Raji (cell line): Measurements from ENCODE around the gene POU5F1.

Source experiments
- POLR2A ChIP-seq: IDR thresholded peaks from 2 replicates; pipeline ENCODE4 v1.6.1; 2011; ENCODE audit warnings: low read depth, low read length, control low read depth; ENCODE audit not compliant: insufficient read depth

POU5F1 gene

DNA sequence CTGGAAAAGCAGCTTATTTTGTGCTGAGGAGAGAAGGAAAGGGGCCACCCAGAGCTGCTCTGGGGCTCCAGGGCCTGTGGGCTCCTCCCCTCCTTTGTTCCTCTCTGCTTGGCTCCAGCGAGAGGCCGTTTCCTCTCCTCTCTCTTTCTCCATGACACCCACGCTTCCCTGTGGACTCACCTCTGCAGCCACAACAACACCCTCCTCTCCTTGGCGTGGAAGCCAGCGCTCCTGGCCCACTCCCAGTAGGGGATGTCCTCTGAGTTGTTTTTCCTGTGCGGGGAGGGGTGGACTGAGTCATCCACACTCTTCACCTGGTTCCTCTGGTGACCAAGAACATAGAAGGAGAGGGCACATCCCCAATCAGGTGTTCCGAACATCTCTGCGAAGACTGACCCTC lies 45.3 kb downstream of the POU5F1 start:
- TF ChIP-seq POLR2A = no peak

DNA sequence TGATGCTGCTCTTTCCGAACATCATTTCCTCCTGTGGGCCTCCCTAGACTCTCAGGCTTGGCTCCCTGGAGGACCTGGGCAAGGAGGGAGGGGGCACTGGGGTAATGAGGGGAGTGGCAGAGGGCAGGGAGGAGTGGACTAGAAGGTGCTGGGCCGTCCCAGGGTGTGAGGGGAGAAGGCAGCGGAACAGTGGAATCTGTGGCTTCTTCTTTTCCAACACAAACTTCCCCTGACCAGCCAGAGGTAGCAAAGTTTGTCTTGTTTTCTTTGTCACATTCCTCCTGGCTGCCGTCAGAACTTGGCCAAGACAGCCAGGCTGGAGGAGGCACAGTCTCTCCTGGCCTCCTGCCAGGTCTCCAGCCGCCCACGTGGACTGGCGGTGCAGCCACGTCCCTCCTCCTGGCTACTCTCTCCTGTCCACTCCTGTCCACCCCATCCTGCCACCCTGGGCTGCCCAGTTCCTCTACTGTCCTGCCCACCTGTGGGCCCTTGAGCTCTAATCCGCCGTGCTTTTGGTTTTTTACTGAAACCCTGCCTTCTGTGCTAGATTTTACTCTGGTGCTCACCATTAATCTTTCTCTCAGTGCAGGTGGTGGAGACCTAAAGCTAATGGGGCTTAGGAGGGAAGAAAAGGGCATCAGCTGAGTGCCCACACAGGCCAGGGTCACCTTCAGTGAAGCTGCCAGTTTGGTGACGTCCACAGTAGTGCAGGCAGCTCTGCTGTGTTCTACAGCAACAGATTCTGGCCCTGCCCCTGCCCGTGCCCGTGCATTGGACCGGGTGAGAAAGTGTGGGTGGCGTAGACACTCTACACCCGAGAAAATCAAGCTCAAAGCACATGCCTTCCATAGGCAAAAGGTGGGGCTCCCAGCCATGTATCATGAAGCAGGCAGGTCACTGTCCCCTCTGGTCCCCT lies 47.4 kb downstream of the POU5F1 start:
- TF ChIP-seq POLR2A = no peak

DNA sequence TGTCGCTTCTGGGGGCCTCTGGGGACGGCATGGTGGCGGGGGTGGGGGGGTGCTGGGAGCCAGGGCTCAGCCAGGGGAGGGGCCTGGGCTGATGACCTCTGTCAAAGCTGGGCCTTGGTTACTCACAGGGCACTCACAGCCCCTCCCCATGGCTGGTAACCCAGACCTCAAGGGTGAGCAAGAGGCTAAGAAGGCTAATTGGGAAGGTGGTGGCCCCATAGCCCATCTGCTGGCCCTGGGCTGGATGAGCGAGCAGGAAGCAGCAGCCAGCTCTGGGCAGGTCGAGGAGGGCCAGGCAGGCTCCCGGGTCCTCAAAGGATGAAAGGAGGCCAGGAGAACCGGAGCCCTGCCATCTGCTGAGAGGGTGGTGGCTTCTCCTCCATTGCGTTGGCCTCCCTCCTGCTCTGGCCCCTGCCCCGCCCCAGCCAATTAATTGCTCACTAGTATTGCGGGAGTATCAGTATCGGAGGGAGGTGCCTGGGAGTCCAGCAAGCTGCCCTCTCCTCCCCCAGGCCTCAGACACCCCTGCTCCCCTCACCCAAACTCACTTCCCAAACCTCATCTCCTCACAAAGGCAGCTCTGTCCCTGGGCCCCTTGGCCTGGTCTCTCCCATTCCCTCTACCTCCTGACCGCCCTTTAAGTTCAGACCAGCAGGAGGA lies 49.2 kb downstream of the POU5F1 start:
- TF ChIP-seq POLR2A = no peak

DNA sequence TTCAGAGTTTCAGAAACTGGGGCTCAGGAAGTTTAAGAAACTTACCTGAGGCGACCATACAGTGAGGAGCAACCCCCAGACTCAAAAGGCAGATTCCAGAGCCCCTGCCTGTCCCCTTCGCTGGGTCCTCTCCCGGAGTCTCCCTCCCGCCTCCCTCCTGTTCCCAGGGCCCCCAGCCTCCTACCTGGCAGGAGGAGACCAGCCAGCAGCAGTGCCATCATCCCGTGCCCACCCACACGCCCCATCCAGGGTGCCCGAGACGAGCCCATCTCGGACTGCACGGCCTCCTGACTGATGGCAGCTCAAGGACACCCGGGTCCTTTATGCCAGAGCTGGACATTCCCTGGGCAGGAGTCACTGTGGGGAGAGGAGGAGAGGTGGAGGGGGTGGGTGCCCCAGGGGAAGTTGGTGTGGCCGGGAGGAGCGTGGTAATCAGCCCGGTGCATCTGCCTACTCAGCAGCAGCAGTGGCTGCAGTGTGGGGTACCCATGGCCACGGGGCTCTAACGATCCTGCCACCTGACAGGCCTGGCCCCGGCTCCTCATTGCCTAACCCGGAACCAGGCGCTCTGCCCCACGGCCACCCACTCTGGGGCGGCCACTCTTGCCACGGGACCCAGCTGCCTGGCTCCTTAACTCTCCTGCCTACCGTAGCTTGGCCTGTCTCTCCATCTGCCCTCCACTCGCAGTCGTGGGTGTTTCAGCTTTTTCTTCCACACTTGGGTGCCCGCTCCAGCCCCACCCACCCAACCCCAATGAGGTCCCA lies 50.1 kb downstream of the POU5F1 start, which contains the start of gene CDSN:
Gene CDSN, minus strand, starts transcription at position 296 of the 765 bp plus-strand sequence. Its CDS starts 27 bp downstream, at position 269.
- no peak for TF ChIP-seq POLR2A

DNA sequence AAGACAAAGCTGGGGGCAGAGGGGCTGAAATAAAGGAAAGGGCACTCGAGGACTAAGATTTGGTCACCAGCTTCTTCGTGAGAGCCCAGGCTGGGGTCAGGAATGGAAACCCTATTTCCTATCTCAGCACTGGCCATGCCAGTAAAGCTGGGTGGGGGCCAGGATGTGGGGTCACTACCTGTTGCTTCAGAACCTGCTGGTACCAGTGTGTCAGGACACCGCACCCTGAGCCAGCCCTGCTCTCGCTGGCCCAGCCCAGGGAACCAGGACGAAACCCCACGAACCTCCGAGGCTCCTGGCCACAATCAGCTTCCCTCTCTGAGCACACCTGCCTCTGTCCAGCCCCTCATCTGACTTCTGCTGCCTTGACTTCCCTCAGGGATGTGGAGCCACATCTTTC lies 52.3 kb downstream of the POU5F1 start:
- no peak for TF ChIP-seq POLR2A

DNA sequence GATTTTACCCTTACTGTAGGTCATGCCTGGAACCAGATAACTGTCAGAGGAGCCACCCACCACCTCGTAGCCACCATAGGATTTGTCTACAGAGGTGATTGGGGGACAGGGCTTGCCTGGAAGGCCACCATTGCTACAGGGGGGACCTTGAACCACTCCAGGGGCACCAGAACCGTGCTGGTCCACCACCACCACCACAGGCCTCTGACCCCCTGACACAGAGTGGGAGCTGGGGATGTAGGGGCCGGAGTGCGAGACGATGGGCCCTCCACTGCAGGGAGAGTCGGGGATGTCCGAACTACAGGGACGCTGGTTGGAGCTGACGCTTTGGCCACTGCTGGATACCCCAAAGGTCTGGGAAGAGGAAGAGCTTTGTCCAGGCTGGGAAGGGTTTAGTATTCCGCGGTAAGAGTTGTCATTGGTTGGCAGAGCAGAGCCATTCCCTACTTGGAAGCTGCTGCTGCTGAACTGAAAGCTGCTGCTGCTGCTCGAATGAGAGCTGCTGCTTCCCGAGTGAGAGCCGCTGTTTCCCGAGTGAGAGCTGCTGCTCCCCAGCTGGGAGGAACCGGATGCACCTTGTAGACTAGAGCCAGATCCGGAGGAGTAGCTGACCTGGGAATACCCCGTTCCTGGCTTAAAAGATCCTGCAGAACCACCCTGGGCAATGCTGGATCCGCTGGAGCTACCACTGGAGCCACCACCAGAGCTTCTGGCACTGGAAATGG lies 53.7 kb downstream of the POU5F1 start:
- no peak for TF ChIP-seq POLR2A

DNA sequence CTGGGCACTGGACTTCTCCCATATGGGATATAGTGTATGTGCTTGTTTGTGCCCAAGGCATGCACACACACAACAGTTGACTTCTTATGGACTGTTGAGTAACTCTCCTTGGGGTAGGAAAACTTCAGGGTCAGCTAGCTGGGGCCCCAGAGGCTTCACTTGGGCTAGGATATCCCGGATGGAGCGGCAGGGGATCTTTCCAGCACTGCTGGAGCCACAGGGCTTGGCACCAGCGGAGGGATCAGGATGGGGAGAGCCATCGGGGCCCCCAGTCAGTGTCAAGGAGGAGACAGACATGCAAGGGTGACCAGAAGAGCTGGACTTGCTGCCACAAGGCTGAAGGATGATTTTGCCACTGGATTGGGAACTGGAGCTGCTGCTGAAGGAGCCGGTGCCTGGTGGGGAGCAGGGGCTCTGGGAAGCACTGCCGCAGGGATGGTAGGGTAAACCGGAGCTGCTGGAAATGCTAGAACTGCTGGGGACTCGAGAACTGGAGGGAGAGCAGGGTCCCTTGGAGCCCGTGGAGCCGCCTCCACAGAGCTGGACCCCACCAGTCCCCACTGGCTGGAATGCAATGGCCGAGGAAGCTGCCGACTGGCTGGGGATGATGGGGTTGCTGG lies 54.4 kb downstream of the POU5F1 start:
- TF ChIP-seq POLR2A = no peak

DNA sequence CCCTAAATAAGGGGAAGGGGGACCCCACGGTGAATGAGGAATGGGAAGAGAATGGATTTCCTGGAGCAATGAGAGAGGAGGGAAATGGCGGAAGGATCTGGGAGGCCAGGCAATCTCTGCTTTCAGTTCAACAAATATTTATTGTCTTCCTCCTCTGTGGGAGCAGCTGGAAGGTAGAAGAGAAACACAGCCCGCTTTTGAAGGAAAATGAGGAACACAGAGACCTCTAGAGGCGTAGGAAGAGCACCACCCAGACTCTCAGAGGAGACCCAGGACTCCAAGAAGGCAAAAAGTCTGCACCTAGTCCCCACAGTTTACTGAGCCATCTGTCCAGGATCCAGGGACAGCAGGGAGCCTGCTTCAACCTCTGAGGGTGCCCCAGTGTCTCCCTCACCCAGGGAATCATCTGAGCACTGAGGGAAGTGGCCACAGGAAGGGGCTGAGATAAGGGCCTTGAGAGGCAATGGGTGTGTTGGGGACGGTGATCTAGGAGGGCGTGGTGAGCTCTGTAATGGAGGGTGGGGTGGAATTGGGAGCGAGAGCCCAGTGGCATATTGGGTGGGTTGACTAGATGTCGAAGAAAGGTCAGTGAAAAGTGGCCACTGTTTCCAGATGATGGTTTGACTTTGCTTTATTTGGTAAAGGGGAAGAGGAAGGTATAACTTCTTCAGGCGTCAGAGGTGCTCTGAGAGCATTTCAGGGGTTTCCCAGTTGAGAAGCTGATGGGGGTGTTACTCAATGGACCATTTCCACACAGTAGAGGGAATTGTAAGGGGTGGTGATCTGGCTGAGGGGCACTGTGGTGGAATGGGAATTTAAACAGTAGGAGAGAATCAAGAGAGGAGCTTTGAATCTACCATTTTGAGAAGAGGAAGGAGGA lies 55.3 kb downstream of the POU5F1 start:
- no peak for TF ChIP-seq POLR2A

DNA sequence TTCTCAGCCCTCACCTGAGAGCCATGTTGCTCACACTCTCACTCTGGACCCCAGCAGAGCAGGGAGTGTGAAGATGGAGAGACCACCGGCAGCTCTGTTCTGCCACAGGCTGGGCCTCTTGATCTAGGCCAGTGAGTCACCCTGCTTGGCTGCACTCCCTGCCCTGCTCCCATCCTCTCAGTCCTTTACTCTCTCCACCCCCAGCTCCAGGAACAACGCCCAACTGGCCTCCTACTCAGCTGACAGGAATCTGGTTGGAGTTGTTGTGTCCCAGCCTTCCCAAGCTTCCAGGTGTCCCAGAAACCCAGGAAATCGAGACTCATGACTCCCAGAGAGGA lies 56.0 kb downstream of the POU5F1 start, which contains the start of gene PSORS1C1:
Gene PSORS1C1, plus strand, starts transcription at position 260 of the 338 bp plus-strand sequence. CDS start 14,833 bp downstream, outside the sequence.
- no peak for TF ChIP-seq POLR2A
